GM19438 (cell line): ENCODE measurements around the gene THSD4.

ENCODE experiments used
- ATAC-seq: cut with Tn5 transposase; IDR thresholded peaks from one replicate; pipeline ENCODE4 v1.9.1; 2021; ENCODE audit warnings: low read depth; ENCODE audit not compliant: unreplicated experiment

Gene THSD4

DNA sequence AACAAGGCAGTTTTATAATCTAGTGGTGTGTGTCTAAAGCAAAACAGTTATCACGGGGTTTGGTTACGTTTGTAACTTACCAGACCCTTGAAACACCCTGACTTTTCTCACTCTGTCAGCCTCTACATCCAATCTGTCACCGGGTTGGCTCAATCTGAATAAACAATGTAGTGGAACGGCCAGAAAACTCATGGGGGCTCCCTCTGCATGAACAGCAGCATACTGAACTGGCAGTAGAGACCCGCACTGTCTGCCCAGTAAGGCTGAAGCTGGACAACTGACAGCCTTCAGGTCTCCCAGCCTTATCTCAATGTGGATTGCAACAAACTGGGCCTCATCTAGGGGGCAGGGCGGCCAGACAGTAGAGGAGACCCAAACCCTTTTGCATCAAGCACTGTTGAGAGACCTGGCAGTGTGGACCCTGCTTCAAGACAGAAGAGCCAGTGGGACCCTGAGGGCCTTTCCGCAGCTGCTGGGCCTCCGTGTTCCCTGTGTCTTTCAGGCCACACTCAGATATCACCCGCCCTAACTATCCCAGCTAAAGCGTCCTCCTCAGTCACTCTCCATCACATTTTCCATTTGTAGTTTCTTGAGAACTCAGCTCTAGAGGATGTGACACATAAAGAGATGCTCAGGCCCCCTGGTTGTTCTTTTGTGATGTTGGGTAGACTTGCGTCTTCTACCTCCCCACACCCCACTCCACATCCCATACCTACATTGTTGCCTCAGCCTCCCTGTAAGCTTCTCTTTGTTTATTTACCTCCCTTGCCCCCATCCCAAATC lies 513.9 kb downstream of the THSD4 start:
- ATAC-seq, result no peak

DNA sequence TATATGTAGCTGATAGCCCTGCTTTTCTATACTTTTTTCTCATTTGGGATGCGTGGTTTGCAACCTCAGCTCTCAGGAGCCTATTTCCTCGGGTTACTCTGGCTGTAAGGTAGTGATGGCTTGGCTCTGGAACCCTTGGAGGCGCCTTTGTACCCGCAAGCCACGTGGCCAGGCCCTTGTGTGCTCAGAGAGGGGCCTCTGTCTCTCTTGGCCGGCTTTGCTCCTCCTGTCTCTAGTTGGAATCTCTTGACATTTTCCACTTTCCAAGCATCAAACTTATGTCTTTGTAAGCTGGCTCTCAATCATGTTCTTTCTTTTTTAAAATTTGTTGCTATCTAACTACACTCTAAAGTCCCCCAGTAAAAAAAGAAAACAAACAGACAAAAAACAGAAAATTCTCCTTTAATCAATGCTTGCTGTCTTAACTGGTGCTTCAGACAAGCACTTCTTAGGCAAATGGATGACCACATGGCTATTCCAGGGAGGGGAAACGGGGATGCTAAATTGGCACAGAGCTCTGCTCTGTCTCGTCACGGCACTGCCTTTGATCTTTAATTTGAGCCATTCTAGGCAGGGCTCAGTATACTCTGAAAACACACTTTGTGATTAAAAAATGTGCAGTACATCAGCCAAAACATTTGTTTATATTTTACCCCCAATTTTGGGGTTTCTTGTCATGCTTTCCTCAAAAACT lies 514.7 kb downstream of the THSD4 start:
- ATAC-seq, result no peak

DNA sequence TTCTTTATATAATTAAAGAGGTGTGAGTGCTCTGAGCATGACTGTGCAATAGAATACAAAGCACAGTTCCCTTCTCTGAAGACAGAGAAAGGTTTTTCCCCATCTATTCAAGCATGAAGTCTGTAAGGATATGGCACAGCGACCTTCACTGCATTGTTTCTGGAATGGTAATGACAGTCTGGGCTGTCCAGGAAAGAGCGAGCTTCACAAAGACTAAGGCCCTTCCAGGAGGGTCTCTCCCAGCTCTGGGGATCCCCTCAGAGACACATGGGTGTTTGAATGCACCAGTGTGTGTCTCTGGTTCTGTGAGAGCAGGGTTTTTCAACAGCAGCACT lies 515.2 kb downstream of the THSD4 start:
- ATAC-seq, result no peak

DNA sequence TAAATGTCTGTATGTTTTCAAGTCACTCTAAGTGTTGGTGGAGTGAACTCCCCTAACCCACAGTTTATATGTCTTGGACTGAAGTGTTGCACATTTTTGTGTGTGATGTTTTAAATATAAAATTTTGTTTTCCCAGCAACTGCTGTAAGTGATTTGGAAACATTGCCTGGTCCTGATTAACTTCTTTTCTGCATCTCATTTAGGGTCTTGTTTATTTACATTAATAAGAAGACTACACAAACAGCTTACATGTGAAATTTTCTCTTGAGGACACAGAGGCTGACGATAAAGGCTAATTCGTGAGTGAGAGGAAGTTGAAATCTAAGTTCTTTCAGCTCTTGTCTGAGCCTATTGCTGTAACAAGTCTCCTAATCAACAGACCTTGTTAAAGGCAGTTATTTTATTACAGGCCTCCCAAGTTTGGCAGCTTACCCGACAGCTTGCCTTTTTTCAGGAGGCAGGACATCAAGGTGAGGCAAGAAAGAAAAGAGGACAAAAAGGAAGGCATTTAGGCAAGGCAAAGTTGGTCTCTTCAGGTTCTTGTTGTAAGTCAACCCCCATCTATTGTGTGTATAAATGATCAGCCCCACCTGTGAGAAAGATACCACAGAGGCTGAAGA lies 517.4 kb downstream of the THSD4 start:
- no peak for ATAC-seq

DNA sequence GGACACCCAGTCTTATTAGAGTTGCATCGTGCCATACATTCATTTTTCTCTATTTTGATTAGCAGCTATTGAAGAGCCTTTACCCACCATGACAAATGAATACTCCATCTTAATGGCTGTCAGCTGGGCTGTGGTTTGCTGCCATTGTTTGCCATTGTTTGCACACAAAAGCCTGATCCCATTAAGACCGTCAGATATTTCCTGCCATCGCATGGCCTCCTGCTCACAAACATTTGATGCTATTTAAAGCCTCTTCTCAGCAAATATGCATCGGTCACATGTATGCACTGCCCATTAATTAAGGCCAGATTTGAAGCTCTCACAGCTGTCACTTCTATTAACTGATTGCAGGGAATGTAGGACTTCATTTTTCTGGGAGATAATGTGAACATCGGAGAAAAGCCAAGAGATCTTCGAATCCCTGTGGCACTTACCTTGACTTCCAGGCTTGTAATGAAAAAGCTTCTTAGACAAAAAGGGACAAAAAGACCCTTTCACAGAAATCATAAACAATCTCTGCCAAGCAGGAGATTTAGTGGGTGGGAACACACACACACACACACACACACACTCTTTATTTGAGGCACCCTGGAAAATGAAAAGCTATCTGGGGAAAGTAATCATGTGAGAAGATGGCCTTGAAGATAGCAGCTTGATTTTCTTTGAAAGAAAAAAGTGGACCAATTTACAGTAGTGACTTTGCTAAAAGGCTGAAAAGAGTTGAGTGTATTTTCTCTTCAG lies 519.7 kb downstream of the THSD4 start:
- ATAC-seq, result no peak

DNA sequence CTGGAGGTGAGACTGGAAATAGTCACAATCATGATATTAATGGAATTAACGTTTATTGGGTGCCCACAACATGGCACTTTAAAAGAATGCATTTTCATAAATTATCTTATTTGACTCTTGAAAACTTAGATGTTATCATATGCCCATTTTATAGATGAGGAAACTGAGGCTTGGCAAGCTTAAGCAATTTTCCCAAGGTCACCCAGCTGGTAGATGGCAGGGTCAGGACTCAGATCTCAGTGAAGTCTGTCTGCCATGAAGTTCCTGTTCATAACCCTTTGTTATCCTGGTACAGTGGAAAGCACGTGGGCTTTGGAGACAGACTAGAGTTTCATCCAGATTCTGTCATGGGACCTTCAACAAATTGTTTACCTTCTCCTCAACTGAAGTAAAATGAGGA lies 520.5 kb downstream of the THSD4 start:
- ATAC-seq, result no peak

DNA sequence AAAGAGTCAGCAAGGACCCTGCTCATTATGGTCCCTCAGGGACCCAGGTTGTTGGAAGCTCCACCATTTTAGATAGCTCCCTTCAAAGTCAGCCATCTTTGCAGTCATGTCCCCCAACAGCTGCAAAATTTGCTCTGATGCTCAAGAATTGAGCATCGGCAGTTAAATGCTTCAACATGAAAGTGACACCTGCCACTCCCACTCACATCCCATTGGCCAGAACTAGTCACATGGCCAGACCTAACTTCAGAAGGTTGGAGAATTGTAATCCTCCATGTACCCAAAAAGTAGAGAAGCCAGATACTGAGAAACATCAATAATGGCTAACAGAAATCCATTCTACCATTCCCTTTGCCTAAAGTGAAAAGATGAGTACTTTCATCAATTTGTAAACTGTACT lies 523.6 kb downstream of the THSD4 start:
- no peak for ATAC-seq

DNA sequence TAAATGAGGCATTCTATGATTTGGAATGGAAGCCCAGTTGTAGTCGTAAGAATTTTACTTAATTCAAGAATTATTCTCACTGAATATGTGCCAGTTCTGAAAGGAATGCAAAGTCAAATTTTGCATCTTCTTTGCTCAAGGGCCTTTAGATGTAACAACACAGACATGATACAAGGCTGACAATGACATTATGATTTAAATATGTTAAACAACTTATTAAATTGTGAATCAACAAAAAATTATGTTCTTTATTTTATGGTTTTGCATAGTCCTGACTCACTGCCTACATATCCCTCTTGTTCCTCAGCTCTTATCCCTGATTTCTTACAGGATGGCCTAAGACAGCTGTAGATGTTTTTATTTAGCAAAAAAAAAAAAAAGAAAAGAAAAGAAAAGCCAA lies 524.2 kb downstream of the THSD4 start:
- ATAC-seq, result no peak

DNA sequence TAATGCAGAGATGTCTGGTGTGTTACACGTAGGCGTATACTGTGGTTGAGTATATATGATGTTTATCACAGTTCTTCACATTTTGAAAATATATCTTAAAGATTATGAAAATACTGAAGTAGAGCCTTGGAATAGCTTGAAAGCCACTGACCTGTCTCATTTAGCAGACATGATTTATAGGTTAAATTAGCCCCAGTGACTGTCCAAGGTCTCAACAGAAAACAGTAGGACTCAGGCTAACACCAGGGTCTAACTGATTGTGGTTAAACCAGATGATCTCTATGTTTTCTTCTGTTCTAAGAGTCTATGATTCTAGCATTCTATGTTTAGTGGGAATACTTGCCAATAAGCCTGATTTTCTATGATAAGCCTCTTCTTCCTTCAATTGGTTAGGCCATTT lies 528.6 kb downstream of the THSD4 start:
- ATAC-seq, result no peak

DNA sequence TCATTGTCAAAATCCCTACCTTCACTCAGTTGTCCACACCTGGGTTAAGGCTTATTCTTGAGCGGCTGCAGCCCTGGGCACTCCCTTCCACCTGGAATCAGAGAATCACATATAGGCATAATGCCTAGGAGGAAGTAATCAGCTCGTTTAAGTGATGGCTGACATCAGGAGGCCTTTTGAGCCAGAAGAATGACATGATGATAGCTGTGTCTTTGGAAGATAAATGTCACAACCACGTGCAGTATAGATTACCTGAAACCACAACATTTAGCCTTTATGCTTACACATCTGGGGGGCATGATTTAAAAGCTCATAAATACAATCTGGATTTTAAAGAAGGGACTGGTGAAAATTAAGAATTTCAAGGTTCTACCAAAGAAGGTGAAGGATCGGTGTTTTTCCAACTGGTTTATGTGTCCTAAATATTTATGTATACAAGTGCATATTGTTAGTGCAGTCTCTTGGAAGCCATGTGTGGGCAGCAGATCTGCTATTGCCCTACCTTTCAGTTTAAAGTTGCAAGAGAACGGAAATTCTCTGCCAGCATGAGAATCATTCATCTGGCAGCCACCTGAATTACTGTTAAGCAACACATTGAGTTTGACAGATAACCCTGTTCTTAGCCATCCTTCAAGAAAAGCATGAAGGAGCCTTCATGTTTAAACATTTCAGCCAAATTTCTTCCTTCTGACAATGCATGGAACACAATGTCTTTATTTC lies 531.7 kb downstream of the THSD4 start:
- no peak for ATAC-seq

DNA sequence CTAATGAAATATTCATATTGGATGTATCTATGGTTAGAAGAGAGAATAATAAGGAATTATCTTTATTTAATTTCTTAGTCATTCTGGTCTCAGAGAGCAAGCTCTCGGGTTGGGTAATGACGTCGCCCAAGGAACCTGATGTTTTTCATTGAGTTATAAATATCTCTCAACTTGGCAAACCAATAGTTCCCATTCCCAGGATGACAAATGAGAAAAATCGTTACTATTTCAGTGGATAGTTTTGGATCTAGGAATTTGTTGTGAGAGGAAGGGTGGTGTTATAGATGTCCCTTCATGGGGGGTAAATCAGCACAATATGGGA lies 532.2 kb downstream of the THSD4 start:
- ATAC-seq, result no peak

DNA sequence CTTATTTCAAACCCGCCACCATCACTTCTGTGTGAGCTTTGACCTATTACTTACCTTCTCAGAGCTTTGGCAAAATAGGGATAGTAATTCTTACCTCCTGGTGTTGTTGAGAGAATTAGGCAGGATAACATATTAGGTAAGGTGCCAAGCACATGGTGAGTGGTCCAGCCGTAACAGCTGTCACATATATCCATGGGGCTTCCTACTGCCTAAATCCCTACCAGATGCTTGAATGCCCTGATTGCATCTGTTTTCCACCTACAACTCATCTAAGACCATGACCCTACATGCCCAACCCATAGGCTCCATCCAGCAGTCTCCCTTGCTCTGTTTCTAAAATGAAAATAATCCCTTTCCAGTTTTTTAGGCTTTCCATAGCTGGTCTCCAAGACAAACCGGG lies 532.8 kb downstream of the THSD4 start:
- no peak for ATAC-seq

DNA sequence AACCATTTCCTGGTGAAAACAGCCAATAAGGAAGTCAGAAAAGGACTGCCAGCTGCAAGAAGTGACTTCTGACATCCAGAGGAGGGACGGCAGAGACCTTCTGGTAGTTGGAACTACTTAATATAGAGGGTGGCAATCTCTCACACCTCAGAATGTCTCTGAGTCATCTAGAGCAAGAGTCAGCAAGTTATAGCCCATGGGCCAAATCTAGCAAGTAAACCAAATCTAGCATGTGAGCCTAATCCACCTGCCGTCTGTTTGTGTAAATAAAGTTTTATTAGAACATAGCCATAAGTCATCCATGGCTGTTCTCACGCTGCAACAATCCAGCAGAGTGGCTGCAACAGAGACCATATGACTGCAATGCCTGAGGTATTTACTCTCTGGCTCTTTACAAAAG lies 534.6 kb downstream of the THSD4 start:
- no peak for ATAC-seq

DNA sequence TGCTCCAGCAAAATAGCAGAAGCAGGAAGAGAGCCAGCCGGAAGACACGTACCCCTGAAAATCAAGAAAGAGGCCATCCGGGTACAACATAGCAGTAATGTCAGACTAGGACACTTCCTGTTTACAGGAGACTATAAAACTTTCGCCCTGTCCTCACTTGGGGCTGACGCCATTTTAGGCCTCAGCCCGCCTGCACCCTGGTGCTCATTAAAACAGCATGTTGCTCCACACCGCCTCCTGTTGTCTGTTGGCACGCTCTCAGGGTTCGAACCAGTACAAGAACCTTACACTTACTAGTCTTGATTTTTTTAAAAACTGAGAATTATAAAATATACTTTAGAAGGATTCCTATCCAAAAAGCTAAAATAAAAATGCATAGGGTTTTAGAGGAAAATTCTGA lies 535.3 kb downstream of the THSD4 start:
- ATAC-seq, result no peak

DNA sequence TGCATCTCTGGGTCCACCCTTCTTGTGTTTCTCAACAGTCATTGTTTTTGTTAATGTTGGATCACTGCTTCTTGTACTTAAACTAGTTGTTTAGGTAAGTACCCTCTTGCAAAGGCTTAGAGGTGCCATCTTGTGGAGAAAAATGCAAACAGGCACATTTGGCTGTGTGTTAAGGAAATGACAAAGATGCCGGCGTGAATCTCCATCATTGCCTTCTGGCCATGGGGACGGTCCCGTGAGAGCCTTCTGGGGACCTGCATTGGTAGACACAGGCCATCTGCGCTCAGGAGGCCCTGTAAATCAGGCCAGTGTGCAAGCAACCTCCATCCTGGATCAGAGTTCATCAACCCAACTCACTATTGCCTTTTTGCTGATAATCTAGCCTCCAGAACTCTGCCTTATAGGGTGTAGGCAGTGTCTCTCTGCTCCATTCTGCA lies 536.5 kb downstream of the THSD4 start:
- ATAC-seq, result no peak

DNA sequence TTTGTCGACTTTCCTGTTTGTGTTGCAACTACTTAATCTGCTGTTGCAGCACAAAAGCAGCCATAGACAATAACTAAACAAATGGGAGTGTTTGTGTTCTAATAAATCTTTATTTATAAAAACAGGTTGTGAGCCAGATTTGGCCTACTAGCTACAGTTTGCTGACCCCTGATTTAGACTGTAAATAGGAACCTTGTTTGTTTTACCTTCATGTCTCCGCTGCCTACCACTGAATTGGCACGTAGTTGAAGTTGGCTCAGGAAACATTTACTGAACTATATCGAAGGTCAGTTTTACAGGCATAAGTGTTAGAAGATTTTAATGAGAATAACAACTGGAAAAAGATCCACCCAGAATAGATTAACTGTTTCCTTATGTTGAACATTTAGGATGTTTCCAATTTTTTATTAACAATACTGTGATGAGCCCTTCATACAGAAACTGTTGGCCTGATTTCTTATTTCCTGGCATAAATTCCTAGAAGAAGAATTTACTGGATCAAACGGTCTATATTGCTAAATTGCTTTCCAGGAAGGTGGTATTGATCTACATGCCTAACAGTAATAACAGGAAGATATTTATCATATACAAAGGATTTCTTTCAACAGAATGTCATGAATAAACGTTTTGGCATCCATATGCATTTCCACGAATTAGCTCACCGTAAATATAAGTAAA lies 538.9 kb downstream of the THSD4 start:
- no peak for ATAC-seq

DNA sequence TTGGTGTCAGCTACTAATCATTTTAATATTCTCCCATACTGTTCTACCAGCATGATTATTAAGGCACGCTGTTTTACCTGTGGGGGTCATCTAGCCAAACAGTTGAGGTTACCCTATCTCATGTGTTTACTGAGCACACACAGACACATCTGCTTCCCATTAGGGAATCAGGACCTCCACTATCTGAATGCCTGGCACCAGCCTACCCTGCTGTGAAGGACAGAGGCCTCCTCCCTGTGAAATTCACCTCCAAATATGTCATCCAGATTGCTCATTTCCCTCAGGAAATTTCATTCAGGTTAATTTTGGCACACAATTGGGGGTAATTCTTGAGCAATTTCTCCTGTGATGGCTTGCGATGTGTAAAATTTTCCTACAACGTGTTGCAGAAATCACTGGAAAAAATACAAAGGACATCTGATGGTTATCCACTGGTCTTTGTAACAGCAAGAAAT lies 539.5 kb downstream of the THSD4 start:
- ATAC-seq, result no peak

DNA sequence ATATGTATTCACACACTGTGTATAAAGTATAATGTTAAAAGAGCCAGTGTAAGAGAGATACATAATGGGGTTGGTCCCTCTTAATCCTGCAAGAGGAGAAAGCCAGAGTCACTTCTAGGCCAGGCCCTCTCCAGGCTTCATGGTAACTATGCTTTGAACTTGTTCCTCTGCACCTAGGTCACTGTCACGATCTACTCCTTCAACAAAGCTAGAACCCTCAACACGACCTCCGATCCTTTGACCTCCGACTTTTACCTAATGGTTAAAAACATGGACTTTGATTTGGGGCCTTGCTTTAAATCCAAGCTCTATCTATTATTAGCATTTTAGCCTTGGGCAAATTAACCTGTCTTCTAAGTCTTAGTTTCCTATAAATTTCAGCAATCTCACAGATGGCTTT lies 541.2 kb downstream of the THSD4 start:
- ATAC-seq, result no peak

DNA sequence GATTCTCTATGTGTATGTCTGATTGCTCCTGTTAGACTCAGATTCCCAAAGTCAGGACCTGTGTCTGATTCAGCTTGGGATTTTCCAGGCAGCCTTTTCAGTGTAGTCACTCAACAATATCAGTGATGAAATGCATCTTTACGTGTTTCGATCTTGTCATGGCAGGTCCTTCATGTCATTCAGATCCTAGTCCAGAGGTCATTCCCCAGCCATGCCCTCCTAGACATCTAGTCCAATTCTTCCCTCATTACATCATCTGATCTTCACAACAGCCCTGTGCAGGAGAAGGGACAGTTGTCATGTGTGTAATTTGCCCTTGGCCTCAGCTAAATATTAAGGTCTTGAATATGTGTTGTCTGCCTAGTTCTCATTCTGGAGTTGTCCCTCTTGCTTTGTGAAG lies 541.9 kb downstream of the THSD4 start:
- ATAC-seq, result no peak

DNA sequence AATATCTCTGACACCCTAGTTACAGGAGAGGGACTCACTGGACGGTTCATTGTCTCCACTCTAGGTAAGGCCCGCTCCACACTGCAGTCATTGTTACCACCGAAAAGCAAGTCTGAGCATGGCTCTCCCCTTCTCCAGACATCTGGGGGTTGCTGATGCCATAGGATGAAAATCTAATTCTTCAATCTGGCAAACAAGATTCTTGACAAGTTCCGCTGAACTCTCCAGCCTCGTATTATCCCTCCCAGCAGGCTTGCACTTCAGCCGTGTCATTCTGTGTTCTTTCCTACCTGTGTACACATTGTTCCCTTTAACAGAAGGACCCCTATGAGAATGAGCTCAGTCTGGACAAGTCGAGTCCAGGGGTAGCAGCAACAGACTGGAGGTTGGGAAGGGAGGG lies 542.8 kb downstream of the THSD4 start:
- no peak for ATAC-seq
